Pancreas (tissue), 10 donors: ENCODE measurements around the gene BPIFB6. TPM values are rescaled to one million over a fixed set of nuclear protein-coding genes. Genes with fewer than 3 reads are reported as not detected.

Source experiments
- ATAC-seq, 4 donors: fragments of 200-7000 bp; cut with Tn5 transposase; one replicate each; pipeline versions ENCODE4 v1.8.0 to v1.9.1; 2020; ENCODE audit warnings: mild to moderate bottlenecking in 4 of 4, moderate library complexity in 4 of 4
- DNase-seq, 6 donors: peaks; one replicate each; pipeline ENCODE4 v3.0.0-alpha.2; 2020
- FAIRE-seq: peaks from 2 replicates; lab custom pipeline; 2012; peaks lifted over from hg19 to GRCh38; lab: Jason Lieb, UNC
- H3K27ac ChIP-seq, 4 donors: fragments of 200-600 bp; sonication (generic); 1 replicate in 3 of 4; 2 replicates in 1 of 4; pipeline versions ENCODE4 v1.5.0 to v1.8.0; 2020
- H3K27me3 ChIP-seq, 4 donors: fragments of 200-600 bp; one replicate each; pipeline ENCODE4 v1.8.0; 2021
- H3K36me3 ChIP-seq, 3 donors: fragments of 200-600 bp; sonication (generic) in 1 of 3; one replicate each; pipeline versions ENCODE4 v1.5.0 to v1.8.0; 2020 to 2021
- H3K4me1 ChIP-seq, 3 donors: fragments of 200-600 bp; one replicate each; pipeline ENCODE4 v1.8.0; 2021
- H3K4me3 ChIP-seq, 4 donors: fragments of 200-600 bp; sonication (generic) in 2 of 4; one replicate each; pipeline versions ENCODE4 v1.5.0 to v1.8.0; 2020 to 2021
- H3K9me3 ChIP-seq, 4 donors: fragments of 200-600 bp; one replicate each; pipeline ENCODE4 v1.8.0; 2021
- CTCF ChIP-seq, 4 donors: fragments of 200-600 bp; sonication (generic) in 3 of 4; IDR thresholded peaks; one replicate each; pipeline versions ENCODE4 v1.5.0 to v1.8.0; 2021; ENCODE audit warnings: antibody characterized with exemption in 4 of 4
- WGBS, 2 donors: extraction: QIAGEN DNeasy Blood & Tissue Kit; methylation state at CpG; one replicate each; pipeline ENCODE4 v1.1.7; 2013; 5-methylcytosine and 5-hydroxymethylcytosine counted together
- intact Hi-C, 3 donors: fragments of 100-400 bp; cut with DNase I; formaldehyde crosslinking; loops; one replicate each; pipeline versions ENCODE4 v1.11.1 to v1.14.2; 2022
- polyA plus RNA-seq, 2 donors: library from polyadenylated mRNA; stranded (reverse); fragments of 200-250 nt; gene quantifications; one replicate each; pipeline ENCODE4 v1.2.3, GENCODE V29; 2013
- total RNA-seq, 6 donors: library from RNA; stranded (reverse); fragmentation: NEBNext Ultra II Directional in 4 of 6; extraction: Animal tissue kit (Norgen Biotek cat#: 25700) in 4 of 6; gene quantifications; one replicate each; pipeline versions ENCODE4 v1.2.1 to v1.2.4, GENCODE V29; 2021 to 2023
- donor health status: healthy with polysubstance abuse.
- donor health status: DM: no; HTN: no; CAD: no; lungs with moderate emphysema.
- donor health status: DM: no; HTN: no; CAD: no.
- donor health status: control.
- donor health status: control.
- donor health status: Bipolar disorder and iron deficiency.
- donor health status: DM: yes; HTN: yes; CAD: no.
- donor health status: DM: no; HTN: no; CAD: no.
- donor health status: DM: no; HTN: no; CAD: no.
- donor health status: DM: yes; HTN: yes; CAD: no.

Gene BPIFB6
- total and polyA plus RNA-seq, 8 donors: not detected

GRCh38 chr20:32991792-32992641 lies 39.4 kb upstream of the BPIFB6 start:
- intact Hi-C loops: no loop called here
- 66 to 67% methylated on average over 8 of the region's 8 CpGs for WGBS, 2 donors

GRCh38 chr20:32993496-32994050 lies 37.9 kb upstream of the BPIFB6 start:
- Histone ChIP-seq H3K9me3 (no peaks in the 10 kb centered on the region), H3K27ac (no peak overlapping the region), H3K36me3 (no peaks in the 10 kb centered on the region), H3K27me3 (no peaks in the 10 kb centered on the region), H3K4me3 (no peak overlapping the region), H3K4me1 (no peaks in the 10 kb centered on the region)
- WGBS, 2 donors: 67 to 68% methylated on average over 8 of the region's 8 CpGs
- intact Hi-C loops: no loop called here
- TF ChIP-seq CTCF (IDR thresholded peaks at IDR 0.05): no peak
- ATAC-seq (no peak), DNase-seq (no peak), FAIRE-seq (no peak)

More at GRCh38 chr20:32991792-32992641, 39.4 kb upstream of the BPIFB6 start:
- FAIRE-seq (no peak), ATAC-seq (no peak), DNase-seq (no peak)
- H3K27ac ChIP-seq: no peak overlapping the region
- no peaks in the 10 kb centered on the region for H3K4me1 ChIP-seq
- no peaks in the 10 kb centered on the region for H3K9me3 ChIP-seq
- H3K27me3 ChIP-seq: no peaks in the 10 kb centered on the region
- no peaks in the 10 kb centered on the region for H3K36me3 ChIP-seq
- no peak overlapping the region for H3K4me3 ChIP-seq
- TF ChIP-seq CTCF (IDR thresholded peaks at IDR 0.05): no peak

GRCh38 chr20:32995802-32996201 lies 35.6 kb upstream of the BPIFB6 start:
- DNase-seq: no peak
- ATAC-seq: no peak
- no peak overlapping the region for H3K4me3 ChIP-seq
- no peak for TF ChIP-seq CTCF (IDR thresholded peaks at IDR 0.05)
- FAIRE-seq: no peak
- H3K27ac ChIP-seq: no peak overlapping the region
- intact Hi-C loops: no loop called here
- H3K27me3 ChIP-seq: no peaks in the 10 kb centered on the region
- H3K36me3 ChIP-seq: no peaks in the 10 kb centered on the region
- no peaks in the 10 kb centered on the region for H3K9me3 ChIP-seq
- H3K4me1 ChIP-seq: no peaks in the 10 kb centered on the region

GRCh38 chr20:32997431-32997830 lies 34.0 kb upstream of the BPIFB6 start:
- no peaks in the 10 kb centered on the region for H3K27me3 ChIP-seq
- no peaks in the 10 kb centered on the region for H3K36me3 ChIP-seq
- H3K9me3 ChIP-seq: no peaks in the 10 kb centered on the region
- WGBS, 2 donors: 47 to 59% methylated on average over 2 of the region's 2 CpGs
- H3K27ac ChIP-seq: no peak overlapping the region
- H3K4me1 ChIP-seq: no peaks in the 10 kb centered on the region
- TF ChIP-seq CTCF (IDR thresholded peaks at IDR 0.05): no peak
- no peak for DNase-seq
- intact Hi-C loops: no loop called here
- no peak overlapping the region for H3K4me3 ChIP-seq
- no peak for ATAC-seq
- FAIRE-seq: no peak
